ENCODE results near the gene PLXNA4.

Gene PLXNA4

GRCh38 chr7:132407764-132408163, 168.5 kb downstream of the PLXNA4 start:
- ChIA-PET CTCF (no interaction called here), POLR2A (no interaction called here)
- no peak for TF ChIP-seq CTCF (IDR thresholded peaks at IDR 0.05; ENCODE audit: control extremely low read depth, extremely low read depth, low read depth, missing control alignments)
- no peak for DNase-seq (ENCODE audit: extremely low spot score)

DNA sequence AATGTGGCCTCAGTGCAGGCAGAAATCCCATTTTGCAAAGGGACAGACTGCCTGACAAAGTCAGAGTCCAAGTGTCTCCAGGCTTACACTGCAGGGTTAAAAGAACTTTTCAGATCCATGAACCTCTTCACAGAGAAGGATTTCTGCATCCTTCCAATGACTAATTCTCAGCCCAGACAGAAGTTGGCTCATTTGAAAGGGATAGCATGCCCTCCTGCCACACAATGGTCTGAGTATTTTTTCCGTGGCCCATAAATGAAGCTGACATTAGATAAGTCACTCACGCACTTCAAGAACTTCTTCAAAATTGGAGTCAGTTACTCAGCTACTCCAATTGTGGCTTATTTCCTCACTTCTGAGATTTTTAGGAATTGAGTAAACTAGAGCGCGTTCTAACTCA, 170.2 kb downstream of the PLXNA4 start:
- ChIA-PET CTCF (no interaction called here), POLR2A (no interaction called here)
- DNase-seq (ENCODE audit: extremely low spot score) = no peak
- TF ChIP-seq CTCF (IDR thresholded peaks at IDR 0.05; ENCODE audit: control extremely low read depth, extremely low read depth, low read depth, missing control alignments) = no peak

DNA sequence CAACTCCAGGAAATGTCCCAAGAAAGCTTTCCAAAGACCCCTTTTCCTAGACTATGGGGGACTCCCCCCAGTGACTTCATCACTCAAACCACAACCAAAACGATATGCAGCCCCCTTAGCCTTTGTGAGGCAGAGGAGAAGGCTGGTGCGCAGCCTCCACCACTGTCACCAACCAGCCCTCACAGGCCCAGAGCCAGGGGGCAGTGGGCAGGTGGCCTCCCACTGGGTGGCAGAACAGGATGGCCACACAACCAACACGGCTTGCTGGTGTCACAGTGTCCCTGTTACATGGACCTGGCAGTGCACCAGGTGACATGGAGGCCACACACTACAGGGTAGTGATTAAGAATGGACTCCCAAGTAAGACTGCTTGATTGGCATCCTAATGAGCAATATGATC, 172.0 kb downstream of the PLXNA4 start:
- no peak for DNase-seq (ENCODE audit: extremely low spot score)
- TF ChIP-seq CTCF (IDR thresholded peaks at IDR 0.05; ENCODE audit: control extremely low read depth, extremely low read depth, low read depth, missing control alignments) = no peak
- CTCF ChIA-PET = no interaction called here
- POLR2A ChIA-PET = no interaction called here

DNA sequence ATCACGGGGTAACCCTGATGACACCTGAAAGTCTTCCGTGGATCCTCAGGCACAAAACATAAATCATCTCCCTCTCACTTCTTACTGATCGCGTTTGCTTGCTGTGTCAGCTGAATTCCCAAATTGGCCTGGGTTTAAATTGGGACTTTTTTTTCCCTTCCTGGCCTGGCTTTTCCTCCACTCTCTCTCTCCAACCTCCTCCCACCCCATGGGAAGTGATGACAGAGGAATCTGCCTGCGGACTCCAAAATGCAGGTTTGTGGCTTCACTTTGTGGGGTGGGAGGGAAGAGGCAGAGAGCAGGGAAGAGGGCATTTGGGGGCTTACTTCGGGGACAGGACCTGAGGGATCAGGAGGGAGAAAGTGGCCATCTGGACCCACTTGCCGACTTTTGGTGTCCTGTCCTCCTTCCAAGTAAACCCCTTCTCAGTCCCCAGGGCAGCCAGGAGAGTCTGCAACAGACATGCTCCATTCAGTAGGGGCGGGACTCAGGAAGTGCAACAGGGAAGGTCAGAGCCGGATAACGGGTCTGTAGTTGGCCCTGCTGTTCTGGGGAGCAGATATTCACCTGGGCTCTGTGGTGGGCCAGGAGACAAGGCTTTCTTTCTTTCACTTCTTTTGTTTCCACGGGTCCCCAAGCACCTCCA, 172.7 kb downstream of the PLXNA4 start:
- ChIA-PET POLR2A (no interaction called here), CTCF (no interaction called here)
- no peak for DNase-seq (ENCODE audit: extremely low spot score)
- no peak for TF ChIP-seq CTCF (IDR thresholded peaks at IDR 0.05; ENCODE audit: control extremely low read depth, extremely low read depth, low read depth, missing control alignments)

DNA sequence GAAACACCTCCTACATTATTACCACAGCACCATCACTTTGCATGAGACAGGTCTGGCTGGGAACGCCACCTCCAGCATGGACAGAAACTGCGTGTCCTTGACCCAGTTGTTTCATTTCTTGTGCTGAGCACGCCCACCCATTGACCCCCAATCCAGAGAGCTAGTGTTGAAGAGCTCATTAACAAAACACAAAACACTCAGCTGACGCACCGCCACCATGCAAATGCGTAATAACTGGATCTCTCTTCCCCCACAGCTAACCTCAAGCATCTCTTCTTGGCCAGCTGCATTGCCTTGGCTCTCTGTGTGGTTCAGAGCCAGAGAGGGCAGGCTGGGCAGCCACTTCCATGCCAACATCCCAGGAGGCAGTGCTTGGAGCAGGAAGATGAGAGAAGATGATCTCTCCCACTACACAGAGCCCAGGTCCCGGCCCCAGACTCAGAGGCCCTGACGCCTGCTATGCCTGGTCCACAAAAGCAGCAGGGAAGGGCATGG, 173.5 kb downstream of the PLXNA4 start:
- POLR2A ChIA-PET = no interaction called here
- DNase-seq (ENCODE audit: extremely low spot score) = no peak

GRCh38 chr7:132402096-132402495, 174.2 kb downstream of the PLXNA4 start:
- no peak for DNase-seq (ENCODE audit: extremely low spot score)
- CTCF ChIA-PET = no interaction called here
- POLR2A ChIA-PET = no interaction called here
- TF ChIP-seq CTCF (IDR thresholded peaks at IDR 0.05; ENCODE audit: control extremely low read depth, extremely low read depth, low read depth, missing control alignments) = no peak

More for the DNA sequence above, 173.5 kb downstream of the PLXNA4 start:
- no peak for TF ChIP-seq CTCF (IDR thresholded peaks at IDR 0.05; ENCODE audit: control extremely low read depth, extremely low read depth, low read depth, missing control alignments)
- CTCF ChIA-PET = no interaction called here
